HCT116 (cell line): Measurements from ENCODE around the gene TMEM256. TPM values are rescaled to one million over a fixed set of nuclear protein-coding genes. Genes with fewer than 3 reads are reported as not detected.

ENCODE experiments used
- ATAC-seq: fragments of 200-7000 bp; cut with Tn5 transposase; 2 replicates; pipeline ENCODE4 v1.9.1; 2020; ENCODE audit warnings: mild to moderate bottlenecking, moderate library complexity
- BruUV-seq: library from RNA; stranded (reverse); fragments of 400-500 nt; replicated peaks from 2 replicates; lab custom pipeline; 2021; lab: Mats Ljungman, UMichigan
- CTCF ChIA-PET: fragments of 300-600 bp; sonication (Branson Sonifier 250); formaldehyde crosslinking; loops from one replicate; lab custom pipeline; 2021; ENCODE audit warnings: antibody characterized with exemption; lab: Charles Lee
- POLR2A ChIA-PET: fragments of 300-600, 350-600 bp; sonication (Branson Sonifier 250); formaldehyde crosslinking; loops from one replicate; lab custom pipeline; 2021; ENCODE audit warnings: antibody characterized with exemption; lab: Charles Lee
- RAD21 ChIA-PET, 2 experiments: fragments of 300-600 bp; sonication (Branson Sonifier 250); formaldehyde crosslinking; loops; one replicate each; lab custom pipeline; 2023; ENCODE audit warnings: low total read pairs in 2 of 2; ENCODE audit not compliant: uncharacterized antibody in 2 of 2, unreplicated experiment in 2 of 2, low non-redundant PET in 1 of 2; lab: Charles Lee
- DNase-seq: peaks from one replicate; pipeline ENCODE4 v3.0.0-alpha.2; 2010; ENCODE audit warnings: low read depth, low spot score
- H2AFZ ChIP-seq: fragments of 200-600 bp; shearing (Covaris generic), sonication (generic); 2 replicates; pipeline ENCODE4 v1.6.1; 2017; ENCODE audit warnings: low read depth, mixed run types, mixed read lengths, antibody characterized with exemption, low read length; ENCODE audit not compliant: poor library complexity, severe bottlenecking
- H3K27ac ChIP-seq: 2 replicates; pipeline ENCODE4 v1.5.1; 2012; ENCODE audit warnings: low read depth, low read length
- H3K27me3 ChIP-seq: fragments of 200-600 bp; sonication (generic); 2 replicates; pipeline ENCODE4 v1.6.1; 2016; ENCODE audit warnings: mixed run types, low read length, mixed read lengths; ENCODE audit not compliant: insufficient read depth
- H3K36me3 ChIP-seq, 2 experiments: fragments of 200-500 bp in 1 of 2; fragments of 200-600 bp in 1 of 2; sonication (Bioruptor generic) in 1 of 2; sonication (generic) in 1 of 2; 2 replicates each; pipeline versions ENCODE4 v1.5.1 to v1.6.1; 2014 to 2016; ENCODE audit warnings: low read length in 2 of 2, inconsistent platforms in 1 of 2, mixed read lengths in 1 of 2, mixed run types in 1 of 2; ENCODE audit not compliant: insufficient read depth in 2 of 2, control insufficient read depth in 1 of 2
- H3K4me1 ChIP-seq, 2 experiments: fragments of 200-600 bp in 1 of 2; sonication (generic) in 1 of 2; 2 replicates each; pipeline versions ENCODE4 v1.5.1 to v1.6.1; 2012 to 2017; ENCODE audit warnings: low read length in 2 of 2, inconsistent platforms in 1 of 2, mild to moderate bottlenecking in 1 of 2, mixed read lengths in 1 of 2, mixed run types in 1 of 2, moderate library complexity in 1 of 2; ENCODE audit not compliant: insufficient read depth in 2 of 2, control insufficient read depth in 1 of 2
- H3K4me2 ChIP-seq: fragments of 200-600 bp; sonication (generic); 2 replicates; pipeline ENCODE4 v1.6.1; 2017; ENCODE audit warnings: mixed run types, low read length, mixed read lengths
- H3K4me3 ChIP-seq, 2 experiments: fragments of 200-600 bp in 1 of 2; sonication (generic) in 1 of 2; replicated peaks in 1 of 2; 2 replicates each; pipeline ENCODE4 v1.5.1; 2011 to 2016; ENCODE audit warnings: low read length in 2 of 2, control low read depth in 1 of 2, low read depth in 1 of 2, mild to moderate bottlenecking in 1 of 2, mixed read lengths in 1 of 2, mixed run types in 1 of 2
- H3K79me2 ChIP-seq: fragments of 200-600 bp; sonication (generic); 2 replicates; pipeline ENCODE4 v1.6.1; 2017; ENCODE audit warnings: mild to moderate bottlenecking, mixed run types, low read length, moderate library complexity, mixed read lengths; ENCODE audit not compliant: insufficient read depth
- H3K9ac ChIP-seq: fragments of 200-600 bp; sonication (generic); 2 replicates; pipeline ENCODE4 v1.6.1; 2016; ENCODE audit warnings: low read length, mixed read lengths
- H3K9me2 ChIP-seq: fragments of 200-600 bp; sonication (generic), shearing (Covaris generic); 2 replicates; pipeline ENCODE4 v1.6.1; 2017; ENCODE audit warnings: mixed run types, mild to moderate bottlenecking, moderate library complexity; ENCODE audit not compliant: insufficient read depth
- H3K9me3 ChIP-seq, 2 experiments: fragments of 200-500 bp in 1 of 2; fragments of 200-600 bp in 1 of 2; sonication (Bioruptor generic) in 1 of 2; sonication (generic) in 1 of 2; 2 replicates each; pipeline ENCODE4 v1.6.1; 2014 to 2017; ENCODE audit warnings: low read length in 2 of 2, mixed read lengths in 2 of 2, inconsistent platforms in 1 of 2, low read depth in 1 of 2, mild to moderate bottlenecking in 1 of 2, mixed run types in 1 of 2, moderate library complexity in 1 of 2; ENCODE audit not compliant: control insufficient read depth in 1 of 2, insufficient read depth in 1 of 2
- H4K20me1 ChIP-seq: fragments of 200-600 bp; sonication (generic), shearing (Covaris generic); 2 replicates; pipeline ENCODE4 v1.6.1; 2017; ENCODE audit warnings: mixed run types, mild to moderate bottlenecking, moderate library complexity; ENCODE audit not compliant: insufficient read depth
- CEBPB ChIP-seq: IDR thresholded peaks from 2 replicates; pipeline ENCODE4 v1.6.1; 2012; ENCODE audit warnings: low read depth
- ELF1 ChIP-seq: IDR thresholded peaks from 2 replicates; pipeline ENCODE4 v1.6.1; 2012; ENCODE audit warnings: low read depth, borderline replicate concordance
- FOSL1 ChIP-seq: IDR thresholded peaks from 2 replicates; pipeline ENCODE4 v1.6.1; 2012; ENCODE audit warnings: low read depth
- POLR2AphosphoS5 ChIP-seq: IDR thresholded peaks from 2 replicates; pipeline ENCODE4 v1.6.1; 2011; ENCODE audit warnings: mild to moderate bottlenecking, low read depth, low read length, moderate library complexity
- RAD21 ChIP-seq: IDR thresholded peaks from 2 replicates; pipeline ENCODE4 v1.6.1; 2012; ENCODE audit warnings: low read depth, mild to moderate bottlenecking
- SRF ChIP-seq: IDR thresholded peaks from 2 replicates; pipeline ENCODE4 v1.6.1; 2012; ENCODE audit warnings: low read depth
- YY1 ChIP-seq: IDR thresholded peaks from 2 replicates; pipeline ENCODE4 v1.6.1; 2011; ENCODE audit warnings: low read length, low read depth, moderate library complexity, mild to moderate bottlenecking; ENCODE audit not compliant: insufficient replicate concordance; ENCODE audit errors: extremely low read depth
- ZFX ChIP-seq: fragments of 450-650 bp; IDR thresholded peaks from 2 replicates; pipeline ENCODE4 v1.6.1; 2017
- ZNF274 ChIP-seq: fragments of 200-500 bp; sonication (Bioruptor generic); IDR thresholded peaks from 2 replicates; pipeline ENCODE4 v1.6.1; 2014; ENCODE audit warnings: mild to moderate bottlenecking, low read depth, low read length, inconsistent platforms
- intact Hi-C: fragments of 100-400 bp; cut with micrococcal nuclease; formaldehyde crosslinking; loops from 2 replicates; pipeline ENCODE4 v1.10.0; 2022
- total RNA-seq: library from RNA; stranded (reverse); gene quantifications from one replicate; pipeline ENCODE4 v1.2.1, GENCODE V29; 2021; ENCODE audit not compliant: unreplicated experiment
- TF ChIP-seq, protein P1 (sequence below): IDR thresholded peaks from 2 replicates; pipeline ENCODE4 v1.6.1; 2012
- TF ChIP-seq, protein P2 (sequence below), 3 experiments: fragments of 200-600 bp in 1 of 3; sonication (generic) in 1 of 3; IDR thresholded peaks in 2 of 3; conservative IDR thresholded peaks in 1 of 3; 2 replicates each; pipeline ENCODE4 v1.5.1; 2012 to 2017; ENCODE audit warnings: low read depth in 2 of 3, low read length in 2 of 3, antibody characterized with exemption in 1 of 3, borderline replicate concordance in 1 of 3, control low read depth in 1 of 3, mild to moderate bottlenecking in 1 of 3, mixed read lengths in 1 of 3, mixed run types in 1 of 3, moderate library complexity in 1 of 3; ENCODE audit not compliant: insufficient read depth in 1 of 3

TMEM256 gene
- total RNA-seq, 1 experiment from 2014 or later, result 110 TPM

DNA sequence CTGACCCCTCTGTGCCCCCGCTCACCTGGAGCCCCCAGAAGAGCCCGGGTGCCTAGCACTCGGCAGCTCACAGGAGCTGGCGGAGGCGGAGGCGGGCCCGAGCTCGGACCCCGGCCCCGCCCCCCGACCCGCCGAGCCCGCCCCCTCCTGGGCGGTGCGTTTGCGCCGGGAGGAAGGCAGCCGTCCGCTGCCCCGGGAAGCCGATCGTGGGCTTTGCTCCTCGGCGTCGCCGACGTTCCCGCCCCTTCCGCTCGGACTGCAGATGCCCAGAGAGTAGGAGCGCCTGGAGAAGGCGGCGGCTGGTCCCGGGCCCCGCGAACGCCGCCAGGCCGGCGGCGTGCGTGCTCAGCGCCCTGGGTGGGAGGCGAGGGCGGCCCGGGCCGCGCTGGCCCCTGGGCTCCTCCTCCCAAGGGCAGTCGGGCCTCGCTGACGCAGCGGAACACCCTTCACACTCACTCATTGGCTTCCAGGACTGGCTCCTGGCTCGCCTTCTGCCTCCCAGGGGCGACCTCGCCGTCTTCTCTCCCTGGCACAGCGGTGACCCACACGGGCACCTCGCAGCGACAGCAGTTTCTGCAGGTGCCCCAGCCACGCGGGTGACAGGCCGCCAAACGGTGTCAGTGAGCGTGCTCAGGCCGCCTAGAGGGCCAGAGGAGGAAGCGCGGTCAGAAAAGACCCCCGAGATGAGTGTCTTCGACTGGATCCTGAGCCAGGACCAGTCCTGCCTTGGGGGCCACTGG, 9.3 kb downstream of the TMEM256 start, which contains the start of gene PLSCR3 (continued):
- TF ChIP-seq POLR2AphosphoS5, result peak; percentile 92
- peak; percentile 75; the same call in 1 of the 2 replicates for TF ChIP-seq ZFX

DNA sequence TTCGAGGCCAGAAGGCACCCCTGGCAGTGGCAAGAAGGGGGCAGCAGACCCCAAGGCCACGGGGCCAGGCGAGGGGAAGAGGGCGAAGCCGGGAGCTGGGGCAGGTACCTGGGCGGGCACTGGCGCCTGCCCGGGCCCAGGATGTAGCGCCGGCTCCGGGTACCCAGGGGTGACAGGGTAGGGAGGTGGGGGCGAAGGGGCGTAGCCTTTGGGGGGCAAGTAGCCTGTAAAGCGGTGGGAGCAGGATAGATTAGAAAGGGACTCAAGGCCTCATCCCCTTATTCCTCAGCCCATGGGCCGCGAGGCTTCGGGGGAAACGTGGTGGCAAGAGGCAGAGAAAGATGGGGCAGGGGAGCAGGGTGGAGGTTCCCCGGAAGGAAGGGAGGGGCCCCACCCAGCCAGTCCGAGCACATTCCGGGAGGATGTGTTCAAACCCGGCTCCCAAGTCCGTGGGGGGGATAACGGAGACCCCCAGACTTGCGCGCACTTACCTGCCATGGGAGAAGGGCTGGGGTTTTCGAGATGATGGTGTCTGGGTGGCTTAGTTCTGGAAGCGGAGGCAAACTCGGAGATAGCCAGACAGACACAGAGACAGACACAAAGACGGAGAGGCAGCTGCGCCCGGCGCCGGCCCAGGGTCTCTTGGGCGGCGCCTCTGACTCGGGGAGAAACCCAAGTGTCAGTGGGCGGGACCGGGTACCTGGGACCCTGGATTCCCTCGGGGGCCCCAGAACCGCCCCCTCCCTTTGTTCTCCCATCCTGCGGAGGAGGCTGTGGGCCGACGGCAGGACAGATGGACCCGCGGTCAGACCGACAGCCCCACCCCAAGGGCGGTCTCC, 10.1 kb downstream of the TMEM256 start:
- no peak for DNase-seq
- peak overlapping the region; percentile 75 for H3K9ac ChIP-seq
- POLR2A ChIA-PET, result interaction anchor here (0.6 to 1.4 kb wide), 4 partner anchors 8 to 177 kb away, joined by 3 to 22 read pairs (median 4); partner anchors contain the start of genes TMEM256 and TNK1
- TF ChIP-seq SRF, result no peak
- TF ChIP-seq, protein P1, sequence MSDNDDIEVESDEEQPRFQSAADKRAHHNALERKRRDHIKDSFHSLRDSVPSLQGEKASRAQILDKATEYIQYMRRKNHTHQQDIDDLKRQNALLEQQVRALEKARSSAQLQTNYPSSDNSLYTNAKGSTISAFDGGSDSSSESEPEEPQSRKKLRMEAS, result peak; percentile 36; the same call in 1 of the 2 replicates
- TF ChIP-seq ZFX, result no peak
- no peak for TF ChIP-seq ZNF274
- TF ChIP-seq RAD21, result no peak; the same call in 1 of the 2 replicates
- TF ChIP-seq FOSL1, result no peak
- TF ChIP-seq, protein P2, sequence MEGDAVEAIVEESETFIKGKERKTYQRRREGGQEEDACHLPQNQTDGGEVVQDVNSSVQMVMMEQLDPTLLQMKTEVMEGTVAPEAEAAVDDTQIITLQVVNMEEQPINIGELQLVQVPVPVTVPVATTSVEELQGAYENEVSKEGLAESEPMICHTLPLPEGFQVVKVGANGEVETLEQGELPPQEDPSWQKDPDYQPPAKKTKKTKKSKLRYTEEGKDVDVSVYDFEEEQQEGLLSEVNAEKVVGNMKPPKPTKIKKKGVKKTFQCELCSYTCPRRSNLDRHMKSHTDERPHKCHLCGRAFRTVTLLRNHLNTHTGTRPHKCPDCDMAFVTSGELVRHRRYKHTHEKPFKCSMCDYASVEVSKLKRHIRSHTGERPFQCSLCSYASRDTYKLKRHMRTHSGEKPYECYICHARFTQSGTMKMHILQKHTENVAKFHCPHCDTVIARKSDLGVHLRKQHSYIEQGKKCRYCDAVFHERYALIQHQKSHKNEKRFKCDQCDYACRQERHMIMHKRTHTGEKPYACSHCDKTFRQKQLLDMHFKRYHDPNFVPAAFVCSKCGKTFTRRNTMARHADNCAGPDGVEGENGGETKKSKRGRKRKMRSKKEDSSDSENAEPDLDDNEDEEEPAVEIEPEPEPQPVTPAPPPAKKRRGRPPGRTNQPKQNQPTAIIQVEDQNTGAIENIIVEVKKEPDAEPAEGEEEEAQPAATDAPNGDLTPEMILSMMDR (IDR thresholded peaks at IDR 0.05 in 2 of 3, conservative IDR thresholded peaks at IDR 0.05 in 1 of 3; ENCODE audit: borderline replicate concordance in 1 of 3, insufficient read depth in 1 of 3, low read depth in 2 of 3, low read length in 2 of 3), result peak in 2 of 3 experiments; percentile 23 to 24; a peak in 2 of 6 replicates
- TF ChIP-seq CEBPB, result no peak
- TF ChIP-seq ELF1, result no peak
- TF ChIP-seq YY1, result no peak
- no peak for TF ChIP-seq POLR2AphosphoS5
- H3K4me3 ChIP-seq, result peak overlapping the region; percentile 58 to 84
- intact Hi-C loops, result loop anchor here (1.0 to 5.0 kb wide), 2 partner anchors 37 to 43 kb away; partner anchors contain the start of gene TMEM95
- RAD21 ChIA-PET, result interaction anchor here in 1 of 2 experiments (1.0 kb wide), 1 partner anchor 41 kb away, joined by 3 read pairs; the partner anchor contains the start of gene TMEM102
- no peaks in the 10 kb centered on the region for H3K9me2 ChIP-seq
- H3K27me3 ChIP-seq, result no peaks in the 10 kb centered on the region
- H3K4me1 ChIP-seq, result peaks cover 7 to 22% of the 10 kb centered on the region in 2 experiments; a peak in 3 of 4 replicates
- BruUV-seq, result TSS peak; percentile 38
- H2AFZ ChIP-seq, result no peak overlapping the region
- 0 out of 2 replicates have a peak, but pooled peaks cover 7% of the 10 kb centered on the region for H3K79me2 ChIP-seq
- CTCF ChIA-PET, result interaction anchor here (0.6 to 1.8 kb wide), 4 partner anchors 10 to 167 kb away, joined by 3 to 9 read pairs (median 6); partner anchors contain the start of genes TMEM256 and TNK1
- H4K20me1 ChIP-seq, result no peaks in the 10 kb centered on the region
- H3K9me3 ChIP-seq, result no peaks in the 10 kb centered on the region
- peak overlapping the region; percentile 93 for H3K27ac ChIP-seq
- peak overlapping the region; percentile 97 for H3K4me2 ChIP-seq
- H3K36me3 ChIP-seq, result peaks cover 10 to 17% of the 10 kb centered on the region in 2 experiments; a peak in 3 of 4 replicates
- peak; percentile 35 for ATAC-seq
